Activated naive CD4-positive, alpha-beta T cell treated with anti-CD3 and anti-CD28 coated beads, Interleukin-2, amount 50 U/mL, for 72 hours (primary cell): Measurements from ENCODE around the gene QPCTL. TPM values are rescaled to one million over a fixed set of nuclear protein-coding genes. Genes with fewer than 3 reads are reported as not detected.
"Not testable (repeated sequence)": the region's sequence is repeated elsewhere in the genome, so short reads cannot be mapped to it uniquely, and the experiment has no call there.

Source experiments
- ATAC-seq, 2 donors: fragments of 150-1000 bp; cut with Tn5 transposase; 2 replicates each; pipeline ENCODE4 v1.10.0; 2021; ENCODE audit warnings: mild to moderate bottlenecking in 2 of 2, moderate library complexity in 2 of 2
- DNase-seq, 2 donors: peaks; one replicate each; pipeline ENCODE4 v3.0.0; 2021 to 2022; ENCODE audit warnings: low spot score in 2 of 2
- H3K27ac Mint-ChIP-seq, 2 donors: one replicate each; pipeline ENCODE4 v1.8.0; 2022; ENCODE audit warnings: mild to moderate bottlenecking in 2 of 2, mixed read lengths in 2 of 2
- H3K36me3 Mint-ChIP-seq, 2 donors: one replicate each; pipeline ENCODE4 v1.8.0; 2022; ENCODE audit warnings: mixed read lengths in 2 of 2
- H3K9me3 Mint-ChIP-seq, 2 donors: one replicate each; pipeline ENCODE4 v1.8.0; 2022; ENCODE audit warnings: mixed read lengths in 2 of 2
- total RNA-seq, 2 donors: library from RNA; stranded (reverse); gene quantifications; one replicate each; pipeline ENCODE4 v1.2.3, GENCODE V29; 2022

The QPCTL gene
- total RNA-seq, 2 donors from 2014 or later, result 21.0 to 30.6 TPM

- ATAC-seq (no peak), DNase-seq (no peak)
- no peaks in the 10 kb centered on the region for H3K9me3 Mint-ChIP-seq
- H3K36me3 Mint-ChIP-seq, result peaks cover 5 to 8% of the 10 kb centered on the region in 2 donors
- H3K27ac Mint-ChIP-seq, result no peak overlapping the region
Measured at GRCh38 chr19:45705115-45705514, 12.6 kb downstream of the QPCTL start.

- no peak for DNase-seq
Measured at GRCh38 chr19:45705710-45706415, 13.4 kb downstream of the QPCTL start.

GRCh38 chr19:45710356-45711130, 18.1 kb downstream of the QPCTL start:
- Mint-ChIP-seq H3K27ac (peak overlapping the region in 1 of 2 donors; percentile 57), H3K36me3 (no peaks in the 10 kb centered on the region), H3K9me3 (no peaks in the 10 kb centered on the region)
- DNase-seq (no peak), ATAC-seq (no peak)

More at GRCh38 chr19:45705710-45706415, 13.4 kb downstream of the QPCTL start:
- peaks cover 5 to 8% of the 10 kb centered on the region in 2 donors for H3K36me3 Mint-ChIP-seq
- H3K9me3 Mint-ChIP-seq, result no peaks in the 10 kb centered on the region
- no peak for ATAC-seq
- no peak overlapping the region for H3K27ac Mint-ChIP-seq

- Mint-ChIP-seq H3K36me3 (peaks cover 13% of the 10 kb centered on the region in 2 donors), H3K27ac (no peak overlapping the region), H3K9me3 (no peaks in the 10 kb centered on the region)
- no peak for ATAC-seq
- DNase-seq, result no peak
Measured at GRCh38 chr19:45711851-45712698, 19.6 kb downstream of the QPCTL start.

- no peak for ATAC-seq
- no peak for DNase-seq
- Mint-ChIP-seq H3K36me3 (peaks cover 16 to 17% of the 10 kb centered on the region in 2 donors), H3K9me3 (no peaks in the 10 kb centered on the region), H3K27ac (no peak overlapping the region)
Measured at GRCh38 chr19:45712699-45713067, 20.2 kb downstream of the QPCTL start.

- peaks cover 17% of the 10 kb centered on the region in 2 donors for H3K36me3 Mint-ChIP-seq
- no peak for ATAC-seq
- no peak overlapping the region for H3K27ac Mint-ChIP-seq
- no peak for DNase-seq
- H3K9me3 Mint-ChIP-seq, result no peaks in the 10 kb centered on the region
Measured at GRCh38 chr19:45713141-45713540, 20.7 kb downstream of the QPCTL start.

- no peak overlapping the region for H3K27ac Mint-ChIP-seq
Measured at GRCh38 chr19:45715139-45715538, 22.7 kb downstream of the QPCTL start.

GRCh38 chr19:45716359-45717130, 24.1 kb downstream of the QPCTL start:
- DNase-seq (no peak), ATAC-seq (no peak)
- H3K27ac Mint-ChIP-seq, result peak overlapping the region; percentile 91 to 97
- H3K9me3 Mint-ChIP-seq, result no peaks in the 10 kb centered on the region
- H3K36me3 Mint-ChIP-seq, result peaks cover 22 to 44% of the 10 kb centered on the region in 2 donors

More at GRCh38 chr19:45715139-45715538, 22.7 kb downstream of the QPCTL start:
- ATAC-seq (no peak), DNase-seq (no peak)
- Mint-ChIP-seq H3K36me3 (peaks cover 22 to 35% of the 10 kb centered on the region in 2 donors), H3K9me3 (no peaks in the 10 kb centered on the region)

- Mint-ChIP-seq H3K9me3 (no peaks in the 10 kb centered on the region), H3K36me3 (peaks cover 22 to 50% of the 10 kb centered on the region in 2 donors), H3K27ac (peak overlapping the region; percentile 91 to 97)
- ATAC-seq (peak; percentile 98 to 99), DNase-seq (peak; percentile 97 to 98)
Measured at GRCh38 chr19:45717131-45717982, 24.9 kb downstream of the QPCTL start.

- DNase-seq, result no peak
- H3K27ac Mint-ChIP-seq, result peak overlapping the region; percentile 91 to 97
- no peaks in the 10 kb centered on the region for H3K9me3 Mint-ChIP-seq
- ATAC-seq, result no peak
- peaks cover 22 to 50% of the 10 kb centered on the region in 2 donors for H3K36me3 Mint-ChIP-seq
Measured at GRCh38 chr19:45717983-45718650, 25.7 kb downstream of the QPCTL start.

GRCh38 chr19:45720065-45720464, 27.6 kb downstream of the QPCTL start:
- H3K36me3 Mint-ChIP-seq, result peaks cover 22 to 50% of the 10 kb centered on the region in 2 donors
- not testable (repeated sequence) for DNase-seq, H3K9me3 Mint-ChIP-seq, H3K27ac Mint-ChIP-seq, ATAC-seq

GRCh38 chr19:45728683-45729082, 36.2 kb downstream of the QPCTL start:
- H3K9me3 Mint-ChIP-seq, DNase-seq, ATAC-seq, H3K36me3 Mint-ChIP-seq: not testable (repeated sequence)
- H3K27ac Mint-ChIP-seq, result peak overlapping the region in 1 of 2 donors; percentile 32

GRCh38 chr19:45729800-45730290, 37.4 kb downstream of the QPCTL start:
- ATAC-seq, result no peak
- peaks cover 0 to 9% of the 10 kb centered on the region in 2 donors for H3K36me3 Mint-ChIP-seq
- H3K27ac Mint-ChIP-seq, result peak overlapping the region; percentile 92 to 96
- no peak for DNase-seq
- no peaks in the 10 kb centered on the region for H3K9me3 Mint-ChIP-seq

GRCh38 chr19:45730368-45731288, 38.2 kb downstream of the QPCTL start, which contains the start of gene FBXO46:
Gene FBXO46 (minus strand): TSS chr19:45730896. CDS start chr19:45713495, 17,401 bp downstream.
- Mint-ChIP-seq H3K27ac (peak within 1 kb of the TSS; percentile 92 to 96), H3K36me3 (peaks cover 0 to 9% of the 10 kb centered on the region in 2 donors), H3K9me3 (no peaks in the 10 kb centered on the region)
- DNase-seq (peak; percentile 91 to 92), ATAC-seq (peak; percentile 99)
